ENCODE data around the gene STK32B.

DNA sequence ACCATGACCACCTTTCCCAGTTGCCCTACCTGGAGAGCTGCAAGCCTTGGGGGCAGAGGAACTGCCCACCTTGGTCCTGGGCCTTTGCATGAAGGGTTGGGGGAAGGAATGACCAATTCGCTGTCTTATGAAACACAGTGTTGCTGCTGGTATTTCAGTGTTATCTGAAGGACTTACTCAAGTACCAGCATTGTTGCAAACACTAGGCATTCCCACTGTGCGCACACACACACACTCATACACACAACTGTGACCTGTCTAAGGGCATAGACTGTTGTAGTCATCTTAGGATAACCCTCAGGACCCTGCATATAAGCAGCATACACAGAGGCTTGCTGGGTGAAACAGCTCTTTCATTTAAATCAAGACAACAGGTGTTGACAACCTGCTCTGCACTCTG, 446.2 kb downstream of the STK32B start:
- no peak for TF ChIP-seq ZFX (IDR thresholded peaks at IDR 0.05)
- TF ChIP-seq, protein P1, sequence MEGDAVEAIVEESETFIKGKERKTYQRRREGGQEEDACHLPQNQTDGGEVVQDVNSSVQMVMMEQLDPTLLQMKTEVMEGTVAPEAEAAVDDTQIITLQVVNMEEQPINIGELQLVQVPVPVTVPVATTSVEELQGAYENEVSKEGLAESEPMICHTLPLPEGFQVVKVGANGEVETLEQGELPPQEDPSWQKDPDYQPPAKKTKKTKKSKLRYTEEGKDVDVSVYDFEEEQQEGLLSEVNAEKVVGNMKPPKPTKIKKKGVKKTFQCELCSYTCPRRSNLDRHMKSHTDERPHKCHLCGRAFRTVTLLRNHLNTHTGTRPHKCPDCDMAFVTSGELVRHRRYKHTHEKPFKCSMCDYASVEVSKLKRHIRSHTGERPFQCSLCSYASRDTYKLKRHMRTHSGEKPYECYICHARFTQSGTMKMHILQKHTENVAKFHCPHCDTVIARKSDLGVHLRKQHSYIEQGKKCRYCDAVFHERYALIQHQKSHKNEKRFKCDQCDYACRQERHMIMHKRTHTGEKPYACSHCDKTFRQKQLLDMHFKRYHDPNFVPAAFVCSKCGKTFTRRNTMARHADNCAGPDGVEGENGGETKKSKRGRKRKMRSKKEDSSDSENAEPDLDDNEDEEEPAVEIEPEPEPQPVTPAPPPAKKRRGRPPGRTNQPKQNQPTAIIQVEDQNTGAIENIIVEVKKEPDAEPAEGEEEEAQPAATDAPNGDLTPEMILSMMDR (conservative IDR thresholded peaks at IDR 0.05): no peak

Data from C4-2B (cell line).